ENCODE results near the gene ACTL7A. TPM values are rescaled to one million over a fixed set of nuclear protein-coding genes. Genes with fewer than 3 reads are reported as not detected.

ACTL7A gene
- total RNA-seq, 2 donors from 2014 or later, result not detected

DNA sequence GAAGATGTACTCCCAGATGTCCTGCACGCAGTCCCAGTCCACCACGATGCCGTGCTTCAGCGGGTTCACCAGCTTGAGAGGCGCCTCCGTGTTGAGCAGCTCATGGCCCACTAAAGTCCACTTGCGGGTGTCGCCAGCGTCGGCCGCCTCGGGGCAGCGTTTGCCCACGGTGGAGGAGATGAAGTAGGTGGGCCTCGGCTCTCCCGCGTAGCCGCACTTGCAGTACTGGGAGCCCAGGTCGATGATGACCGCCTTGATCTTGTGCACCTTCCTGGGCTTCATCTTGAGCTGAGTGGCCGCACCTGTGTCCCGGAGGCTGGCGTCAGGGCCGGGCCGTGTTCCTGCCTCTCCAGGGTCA is 6.6 kb upstream of the ACTL7A start:
- Mint-ChIP-seq H3K36me3 (no peaks in the 10 kb centered on the region), H3K27me3 (peaks cover 0 to 4% of the 10 kb centered on the region in 2 donors), H3K4me3 (no peak overlapping the region), H3K27ac (no peak overlapping the region), H3K4me1 (ENCODE audit: low read depth in 2 of 2) (peaks cover 0 to 3% of the 10 kb centered on the region in 2 donors), H3K9me3 (no peaks in the 10 kb centered on the region)
- no peak for DNase-seq (ENCODE audit: low spot score)
- ATAC-seq, result no peak

DNA sequence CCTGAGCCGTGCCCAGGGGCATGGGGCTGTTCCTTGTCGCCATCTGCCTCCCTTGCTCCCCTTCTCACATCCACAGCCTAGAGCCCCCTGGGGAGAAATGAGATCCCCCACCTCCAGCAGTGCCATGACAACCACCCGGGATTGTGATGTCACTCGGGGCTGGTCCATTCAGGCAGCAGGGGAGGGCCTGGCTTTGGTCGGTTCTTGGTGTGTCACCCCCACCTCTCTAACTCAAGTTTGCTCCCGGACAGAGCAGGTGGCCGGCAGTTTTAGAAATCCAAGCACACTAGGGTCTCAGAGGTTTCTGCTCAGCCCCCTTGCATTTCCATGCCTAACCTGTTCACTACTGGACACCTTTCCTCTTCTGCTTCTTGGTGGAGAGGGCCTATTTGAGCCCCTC is 6.2 kb upstream of the ACTL7A start, which contains the start of gene ACTL7B:
Gene ACTL7B, minus strand, starts transcription at position 99 of the 400 bp plus-strand sequence. Its CDS starts 56 bp downstream, at position 43.
- Mint-ChIP-seq H3K27me3 (peaks cover 0 to 4% of the 10 kb centered on the region in 2 donors), H3K4me1 (ENCODE audit: low read depth in 2 of 2) (peaks cover 0 to 3% of the 10 kb centered on the region in 2 donors), H3K36me3 (no peaks in the 10 kb centered on the region), H3K9me3 (no peaks in the 10 kb centered on the region), H3K27ac (no peak within 1 kb of the TSS), H3K4me3 (no peak within 1 kb of the TSS)
- DNase-seq (ENCODE audit: low spot score), result no peak
- ATAC-seq, result no peak

- Mint-ChIP-seq H3K27ac (no peak overlapping the region), H3K36me3 (no peaks in the 10 kb centered on the region), H3K4me3 (no peak overlapping the region), H3K4me1 (ENCODE audit: low read depth in 2 of 2) (peaks cover 0 to 3% of the 10 kb centered on the region in 2 donors), H3K27me3 (no peaks in the 10 kb centered on the region), H3K9me3 (no peaks in the 10 kb centered on the region)
- DNase-seq (ENCODE audit: low spot score) (no peak), ATAC-seq (no peak)
Measured at GRCh38 chr9:108857572-108857971, 4.5 kb upstream of the ACTL7A start.

DNA sequence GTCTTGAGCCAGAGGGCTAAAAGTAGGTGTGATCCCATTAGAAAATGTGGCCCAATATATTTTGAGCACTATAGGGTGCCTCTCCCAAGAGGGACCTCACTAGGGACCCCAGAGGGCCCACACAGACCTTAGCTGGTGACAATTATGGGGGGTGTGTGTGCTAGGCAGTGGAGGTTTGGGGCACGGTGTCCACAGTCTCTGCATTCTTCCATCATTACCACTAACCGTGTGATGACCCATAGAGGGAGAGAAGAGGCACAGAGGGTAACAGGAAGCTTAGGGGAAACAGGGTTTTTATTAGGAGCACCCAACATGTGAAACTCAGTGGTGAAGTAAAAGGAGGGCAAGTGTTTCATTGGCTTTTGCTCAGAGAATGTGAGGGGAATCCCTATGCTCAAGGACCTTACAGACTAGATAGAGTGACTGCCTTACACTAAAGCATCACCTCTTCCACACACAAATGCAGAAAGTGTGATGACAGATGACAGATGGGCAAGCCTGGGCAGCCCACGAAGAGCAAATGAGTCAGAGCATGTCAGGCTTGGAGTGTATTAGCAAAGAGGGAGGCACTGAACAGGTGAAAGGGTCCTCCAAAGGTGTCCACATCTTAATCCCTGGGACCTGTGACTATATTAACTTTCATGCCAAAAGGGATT is 2.5 kb upstream of the ACTL7A start:
- ATAC-seq (peak in 1 of 2 donors; percentile 46), DNase-seq (ENCODE audit: low spot score) (no peak)
- Mint-ChIP-seq H3K27ac (no peak overlapping the region), H3K36me3 (no peaks in the 10 kb centered on the region), H3K4me1 (ENCODE audit: low read depth in 2 of 2) (peaks cover 0 to 3% of the 10 kb centered on the region in 2 donors), H3K27me3 (no peaks in the 10 kb centered on the region), H3K9me3 (no peaks in the 10 kb centered on the region), H3K4me3 (no peak overlapping the region)

DNA sequence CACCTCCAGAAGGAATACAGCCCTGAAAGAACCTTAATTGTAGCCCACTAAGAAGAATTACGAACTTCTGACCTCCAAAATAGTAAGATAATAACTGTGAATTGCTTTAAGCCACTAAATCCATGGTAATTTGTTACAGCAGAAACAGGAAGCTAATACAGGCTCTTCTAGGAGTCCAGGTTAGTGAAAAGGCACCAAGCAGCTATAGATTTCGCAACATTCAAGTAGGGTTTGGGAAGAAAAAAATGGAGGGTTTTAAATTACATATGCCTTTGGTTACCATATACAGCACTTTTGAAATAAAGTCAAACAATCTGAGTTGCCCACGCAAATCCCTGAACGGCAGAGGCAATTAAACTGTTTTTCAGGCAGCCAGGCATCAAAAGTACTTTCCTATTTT is 1.7 kb upstream of the ACTL7A start:
- H3K4me1 Mint-ChIP-seq (ENCODE audit: low read depth in 2 of 2), result peaks cover 0 to 3% of the 10 kb centered on the region in 2 donors
- no peak overlapping the region for H3K27ac Mint-ChIP-seq
- no peak for DNase-seq (ENCODE audit: low spot score)
- H3K9me3 Mint-ChIP-seq, result no peaks in the 10 kb centered on the region
- H3K36me3 Mint-ChIP-seq, result no peaks in the 10 kb centered on the region
- H3K4me3 Mint-ChIP-seq, result no peak overlapping the region
- H3K27me3 Mint-ChIP-seq, result no peaks in the 10 kb centered on the region
- ATAC-seq, result no peak

GRCh38 chr9:108860764-108861163 is 1.3 kb upstream of the ACTL7A start:
- no peaks in the 10 kb centered on the region for H3K9me3 Mint-ChIP-seq
- DNase-seq (ENCODE audit: low spot score) (no peak), ATAC-seq (no peak)
- no peaks in the 10 kb centered on the region for H3K27me3 Mint-ChIP-seq
- no peaks in the 10 kb centered on the region for H3K36me3 Mint-ChIP-seq
- no peak overlapping the region for H3K4me3 Mint-ChIP-seq
- no peak overlapping the region for H3K27ac Mint-ChIP-seq
- peaks cover 0 to 3% of the 10 kb centered on the region in 2 donors for H3K4me1 Mint-ChIP-seq (ENCODE audit: low read depth in 2 of 2)

DNA sequence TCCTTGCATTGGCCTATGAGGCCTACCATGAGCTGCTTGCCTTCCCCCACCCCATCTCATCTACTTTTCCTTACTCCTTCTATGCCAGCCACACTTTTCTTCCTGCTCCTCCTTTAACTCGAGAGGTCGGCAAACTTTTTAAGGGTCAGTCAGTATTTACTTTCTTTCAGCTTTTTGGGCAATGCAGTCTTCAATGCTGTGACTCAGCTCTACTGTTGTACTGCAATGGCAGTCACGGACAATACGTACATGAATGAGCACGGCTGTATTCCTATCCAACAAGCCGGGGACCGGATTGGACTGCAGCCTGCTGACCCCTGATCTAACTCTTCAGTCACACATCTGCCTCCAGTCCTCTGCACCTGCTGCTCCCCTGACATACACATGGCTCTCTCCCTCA is 602 bp upstream of the ACTL7A start:
- Mint-ChIP-seq H3K9me3 (no peaks in the 10 kb centered on the region), H3K27me3 (no peaks in the 10 kb centered on the region), H3K36me3 (no peaks in the 10 kb centered on the region), H3K4me3 (no peak overlapping the region), H3K27ac (no peak overlapping the region), H3K4me1 (ENCODE audit: low read depth in 2 of 2) (peaks cover 0 to 3% of the 10 kb centered on the region in 2 donors)
- DNase-seq (ENCODE audit: low spot score), result no peak
- ATAC-seq, result no peak

- Mint-ChIP-seq H3K36me3 (peaks cover 7% of the 10 kb centered on the region), H3K27ac (no peak overlapping the region)
- no peak for DNase-seq (ENCODE audit: low spot score)
Measured at GRCh38 chr9:108863891-108864290, 1.8 kb downstream of the ACTL7A start.

DNA sequence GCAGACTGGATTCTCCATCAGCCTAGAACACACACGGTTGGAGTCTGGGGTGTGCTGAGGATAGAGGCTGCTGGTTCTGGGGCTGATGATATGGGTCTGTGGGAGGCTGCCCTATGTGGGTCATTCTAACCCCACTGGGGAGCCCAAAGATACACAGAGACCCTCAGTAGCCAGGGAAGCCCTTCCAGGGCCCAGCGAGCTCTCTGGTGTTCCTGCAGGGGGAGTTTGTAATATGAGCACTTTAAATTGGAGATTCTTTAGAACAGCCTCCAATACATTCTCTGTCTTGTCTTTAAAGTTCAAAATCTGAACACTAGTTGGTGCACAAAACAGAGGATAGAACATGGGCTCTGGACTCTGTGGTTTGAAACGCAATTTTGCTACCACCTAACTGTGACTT is 2.4 kb downstream of the ACTL7A start:
- Mint-ChIP-seq H3K4me3 (no peak overlapping the region), H3K27ac (no peak overlapping the region), H3K9me3 (no peaks in the 10 kb centered on the region)

More at GRCh38 chr9:108863891-108864290, 1.8 kb downstream of the ACTL7A start:
- Mint-ChIP-seq H3K27me3 (no peaks in the 10 kb centered on the region), H3K4me3 (no peak overlapping the region), H3K4me1 (ENCODE audit: low read depth in 2 of 2) (peaks cover 0 to 3% of the 10 kb centered on the region in 2 donors), H3K9me3 (no peaks in the 10 kb centered on the region)
- no peak for ATAC-seq

DNA sequence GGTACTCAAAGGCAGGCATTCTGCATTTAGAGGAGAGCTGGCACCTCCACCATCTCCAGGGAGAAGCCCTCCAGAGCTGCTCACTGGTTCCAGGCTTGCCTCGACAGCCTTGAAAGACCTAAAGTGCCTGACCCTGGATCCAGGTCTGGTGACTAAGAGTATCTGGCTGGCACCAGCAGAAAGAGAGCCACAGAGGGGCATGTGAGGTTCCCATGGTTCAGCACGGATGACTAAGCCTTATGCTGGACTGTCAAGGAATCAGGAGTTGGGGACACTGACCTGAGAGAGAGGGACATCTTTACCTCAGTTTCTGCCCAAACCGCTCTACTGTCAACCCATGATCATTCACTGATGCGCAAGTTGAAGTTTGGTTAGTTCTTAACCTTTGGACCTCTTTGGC is 3.0 kb downstream of the ACTL7A start:
- DNase-seq (ENCODE audit: low spot score) (no peak), ATAC-seq (no peak)
- peaks cover 7% of the 10 kb centered on the region for H3K36me3 Mint-ChIP-seq
- H3K4me3 Mint-ChIP-seq, result no peak overlapping the region
- H3K27ac Mint-ChIP-seq, result no peak overlapping the region
- H3K27me3 Mint-ChIP-seq, result no peaks in the 10 kb centered on the region
- H3K4me1 Mint-ChIP-seq (ENCODE audit: low read depth in 2 of 2), result no peaks in the 10 kb centered on the region
- no peaks in the 10 kb centered on the region for H3K9me3 Mint-ChIP-seq

More for the DNA sequence above, 2.4 kb downstream of the ACTL7A start:
- Mint-ChIP-seq H3K27me3 (no peaks in the 10 kb centered on the region), H3K4me1 (ENCODE audit: low read depth in 2 of 2) (peaks cover 0 to 3% of the 10 kb centered on the region in 2 donors), H3K36me3 (peaks cover 7% of the 10 kb centered on the region)
- ATAC-seq, result peak in 1 of 2 donors; percentile 44
- DNase-seq (ENCODE audit: low spot score), result no peak

GRCh38 chr9:108866001-108866420 is 3.9 kb downstream of the ACTL7A start:
- Mint-ChIP-seq H3K9me3 (no peaks in the 10 kb centered on the region), H3K4me1 (ENCODE audit: low read depth in 2 of 2) (no peaks in the 10 kb centered on the region), H3K27me3 (no peaks in the 10 kb centered on the region), H3K4me3 (no peak overlapping the region), H3K27ac (no peak overlapping the region), H3K36me3 (peaks cover 13% of the 10 kb centered on the region)
- DNase-seq (ENCODE audit: low spot score) (no peak), ATAC-seq (no peak)

DNA sequence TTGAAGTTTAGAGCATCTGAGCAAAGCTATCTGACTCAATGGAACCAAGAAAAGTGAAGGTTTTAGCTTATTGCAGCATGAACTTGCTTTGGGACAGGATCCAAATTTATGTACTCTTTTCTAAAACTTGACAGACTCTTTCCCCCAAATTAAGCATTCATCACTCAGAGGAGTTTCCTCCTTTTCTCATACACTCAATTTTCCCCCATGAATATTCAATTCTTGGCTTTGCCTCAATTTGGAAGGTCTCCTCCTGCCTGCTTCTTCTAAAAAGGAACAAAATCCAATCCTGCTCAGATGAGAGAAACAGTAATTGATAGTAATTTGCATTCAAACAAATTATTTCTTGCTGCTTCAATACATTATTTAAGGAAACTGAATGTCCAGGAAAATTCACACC is 5.0 kb downstream of the ACTL7A start:
- Mint-ChIP-seq H3K27me3 (no peaks in the 10 kb centered on the region), H3K4me1 (ENCODE audit: low read depth in 2 of 2) (no peaks in the 10 kb centered on the region), H3K9me3 (no peaks in the 10 kb centered on the region), H3K4me3 (no peak overlapping the region), H3K36me3 (peaks cover 22% of the 10 kb centered on the region), H3K27ac (no peak overlapping the region)
- ATAC-seq, result no peak
- no peak for DNase-seq (ENCODE audit: low spot score)

GRCh38 chr9:108867829-108868228 is 5.8 kb downstream of the ACTL7A start:
- H3K36me3 Mint-ChIP-seq, result peaks cover 23% of the 10 kb centered on the region
- no peak overlapping the region for H3K4me3 Mint-ChIP-seq
- no peak for ATAC-seq
- no peak overlapping the region for H3K27ac Mint-ChIP-seq
- DNase-seq (ENCODE audit: low spot score), result no peak
- H3K4me1 Mint-ChIP-seq (ENCODE audit: low read depth in 2 of 2), result no peaks in the 10 kb centered on the region
- H3K9me3 Mint-ChIP-seq, result no peaks in the 10 kb centered on the region
- no peaks in the 10 kb centered on the region for H3K27me3 Mint-ChIP-seq

GRCh38 chr9:108869092-108869725 is 7.1 kb downstream of the ACTL7A start:
- Mint-ChIP-seq H3K9me3 (no peaks in the 10 kb centered on the region), H3K27me3 (no peaks in the 10 kb centered on the region), H3K4me1 (ENCODE audit: low read depth in 2 of 2) (no peaks in the 10 kb centered on the region), H3K36me3 (peaks cover 23% of the 10 kb centered on the region), H3K27ac (no peak overlapping the region), H3K4me3 (no peak overlapping the region)
- DNase-seq (ENCODE audit: low spot score), result no peak
- no peak for ATAC-seq
